Activated naive CD8-positive, alpha-beta T cell treated with anti-CD3 and anti-CD28 coated beads for 36 hours (primary cell): ENCODE results near the gene SAMSN1. TPM values are rescaled to one million over a fixed set of nuclear protein-coding genes. Genes with fewer than 3 reads are reported as not detected.

Experiments
- DNase-seq: peaks from one replicate; pipeline ENCODE4 v3.0.0; 2021
- H3K27ac Mint-ChIP-seq: one replicate; pipeline ENCODE4 v1.8.0; 2022; ENCODE audit warnings: mild to moderate bottlenecking, moderate library complexity, mixed read lengths
- H3K27me3 Mint-ChIP-seq: one replicate; pipeline ENCODE4 v1.8.0; 2022; ENCODE audit warnings: mild to moderate bottlenecking, mixed read lengths
- H3K36me3 Mint-ChIP-seq: one replicate; pipeline ENCODE4 v1.8.0; 2021; ENCODE audit warnings: mild to moderate bottlenecking, mixed read lengths
- H3K4me1 Mint-ChIP-seq: one replicate; pipeline ENCODE4 v1.8.0; 2021; ENCODE audit warnings: mixed read lengths
- H3K4me3 Mint-ChIP-seq: one replicate; pipeline ENCODE4 v1.8.0; 2022; ENCODE audit warnings: mild to moderate bottlenecking, moderate library complexity, mixed read lengths
- H3K9me3 Mint-ChIP-seq: one replicate; pipeline ENCODE4 v1.8.0; 2022; ENCODE audit warnings: mixed read lengths
- total RNA-seq, 2 experiments: library from RNA; stranded (reverse); gene quantifications; one replicate each; pipeline ENCODE4 v1.2.3, GENCODE V29; 2021

SAMSN1 gene
- total RNA-seq, 2 experiments from 2014 or later = 113 to 119 TPM

DNA sequence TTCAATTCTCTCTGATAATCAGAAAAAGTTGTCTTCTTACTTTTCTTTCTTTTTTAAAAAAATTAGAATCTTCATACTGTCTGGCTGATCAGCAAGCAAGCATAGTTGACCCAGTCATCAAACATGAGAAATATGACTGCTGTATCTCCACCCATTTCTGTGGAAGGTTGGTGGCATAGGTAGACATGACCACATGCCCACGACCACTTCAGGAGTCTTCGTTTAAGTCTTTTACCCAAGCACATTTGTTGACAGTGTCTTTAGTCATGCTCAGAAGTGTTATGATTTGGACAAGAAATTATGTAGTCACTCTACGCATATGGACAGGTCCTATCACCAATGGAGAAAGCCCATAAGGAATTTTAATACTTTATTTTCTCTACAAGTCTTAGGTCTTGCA, 88.4 kb downstream of the SAMSN1 start:
- no peak overlapping the region for H3K27ac Mint-ChIP-seq
- DNase-seq = no peak
- H3K9me3 Mint-ChIP-seq = peaks cover 11% of the 10 kb centered on the region
- H3K4me3 Mint-ChIP-seq = no peak overlapping the region
- peaks cover 18% of the 10 kb centered on the region for H3K36me3 Mint-ChIP-seq
- peaks cover 32% of the 10 kb centered on the region for H3K4me1 Mint-ChIP-seq
- H3K27me3 Mint-ChIP-seq = peaks cover 7% of the 10 kb centered on the region

DNA sequence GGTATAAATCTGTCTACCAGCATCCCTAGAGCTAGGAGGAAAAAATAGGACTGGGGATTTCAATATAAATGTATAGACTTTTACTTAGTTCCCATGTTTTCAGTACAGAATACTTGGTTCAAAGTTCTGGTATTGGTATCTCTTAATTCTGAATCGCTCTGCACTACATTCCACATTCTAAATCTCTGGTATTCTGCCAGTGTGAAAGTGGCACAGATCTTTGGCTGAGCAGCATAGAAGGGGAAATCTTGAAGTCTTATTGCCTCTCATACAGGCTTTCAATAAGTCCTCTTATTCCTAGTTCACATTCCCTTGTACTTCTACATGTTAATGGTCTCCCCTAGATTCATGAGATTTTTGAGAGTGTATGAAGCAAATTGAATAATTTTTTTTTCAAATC, 89.2 kb downstream of the SAMSN1 start:
- no peak overlapping the region for H3K27ac Mint-ChIP-seq
- H3K4me3 Mint-ChIP-seq = no peak overlapping the region
- peaks cover 40% of the 10 kb centered on the region for H3K4me1 Mint-ChIP-seq

DNA sequence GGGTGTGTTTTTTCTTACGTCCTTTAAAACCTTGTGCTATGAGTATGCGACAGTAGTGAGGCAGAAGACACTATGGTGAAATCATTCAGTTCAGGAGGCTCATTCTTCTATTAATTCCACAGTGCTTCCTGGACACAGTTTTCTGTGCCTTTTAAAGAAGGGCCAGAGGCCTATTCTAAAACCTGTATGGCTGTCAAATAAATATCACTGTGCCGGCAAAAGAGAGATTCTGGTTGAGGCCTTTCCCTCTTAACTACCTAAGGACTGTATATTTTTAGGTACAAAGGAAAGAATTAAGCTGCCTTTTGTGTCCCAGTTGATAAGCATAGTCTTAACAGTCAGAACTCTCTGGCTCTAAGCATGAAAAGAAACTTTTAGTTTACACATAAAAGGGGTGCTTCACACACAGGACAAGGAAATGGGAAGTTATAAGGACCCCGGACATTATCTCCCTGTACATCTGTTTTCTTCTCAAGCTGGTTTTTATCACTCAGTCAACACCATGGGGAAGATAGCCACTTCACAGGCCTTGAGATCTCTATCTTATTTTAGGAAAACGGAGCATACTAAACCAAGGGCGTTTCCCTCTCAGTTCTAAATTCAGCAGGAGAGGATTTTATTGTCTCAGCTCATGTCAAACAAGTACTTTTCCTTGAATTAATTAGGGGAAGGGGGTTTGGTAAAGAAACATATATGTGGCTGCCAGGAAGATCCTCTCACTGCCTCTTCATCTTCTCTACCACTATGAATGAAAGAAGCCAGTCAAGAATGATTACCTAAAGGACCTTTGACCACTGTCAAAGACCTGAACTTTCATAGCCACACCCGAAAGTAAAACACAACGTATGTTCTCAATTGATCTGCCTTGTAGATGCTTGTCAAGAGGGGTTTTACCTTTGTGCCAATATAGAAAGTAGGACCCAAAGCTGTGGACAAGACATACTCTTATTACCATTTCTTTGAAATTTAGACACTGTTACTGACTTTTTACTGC, 91.8 kb downstream of the SAMSN1 start:
- Mint-ChIP-seq H3K36me3 (peaks cover 24% of the 10 kb centered on the region), H3K27ac (peak overlapping the region; percentile 96), H3K4me1 (peaks cover 55% of the 10 kb centered on the region), H3K4me3 (peak overlapping the region; percentile 42), H3K9me3 (peaks cover 4% of the 10 kb centered on the region), H3K27me3 (peaks cover 7% of the 10 kb centered on the region)
- DNase-seq = no peak

More for the DNA sequence above, 89.2 kb downstream of the SAMSN1 start:
- peaks cover 11% of the 10 kb centered on the region for H3K9me3 Mint-ChIP-seq
- H3K27me3 Mint-ChIP-seq = peaks cover 7% of the 10 kb centered on the region
- peaks cover 18% of the 10 kb centered on the region for H3K36me3 Mint-ChIP-seq
- DNase-seq = no peak

DNA sequence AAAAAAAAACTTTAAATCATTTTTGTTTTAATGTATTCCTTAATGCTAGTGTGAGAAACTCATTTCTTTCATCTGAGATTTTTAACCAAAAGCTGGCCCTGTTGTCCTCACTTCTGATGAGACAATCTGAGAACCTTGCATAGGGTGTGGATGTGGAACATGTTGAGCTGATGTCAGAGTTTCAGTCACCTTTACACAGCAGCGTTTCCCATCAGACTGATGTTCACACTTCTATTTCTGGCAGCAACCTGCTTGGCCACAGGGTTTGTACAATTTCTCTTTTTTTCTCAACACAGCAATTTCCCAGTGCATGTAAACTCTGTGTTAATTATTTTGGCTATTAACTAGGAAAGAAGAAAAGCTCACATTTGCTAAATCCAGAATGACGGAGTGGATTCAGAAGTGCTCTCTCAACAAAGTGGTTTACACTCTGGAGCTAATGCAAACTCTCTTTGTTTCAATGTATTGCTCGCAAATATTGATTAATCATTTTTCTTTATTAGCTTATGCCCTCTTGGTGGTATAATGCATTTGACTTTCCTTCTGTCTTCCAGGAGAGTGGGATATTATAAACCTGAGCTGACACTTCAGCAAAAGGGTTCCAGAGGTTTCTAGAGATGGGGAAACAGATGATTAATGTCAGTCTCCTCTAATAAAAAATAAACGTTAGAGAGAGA, 92.6 kb downstream of the SAMSN1 start:
- peak; percentile 45 for DNase-seq
- H3K4me1 Mint-ChIP-seq = peaks cover 59% of the 10 kb centered on the region
- peak overlapping the region; percentile 96 for H3K27ac Mint-ChIP-seq
- H3K36me3 Mint-ChIP-seq = peaks cover 23% of the 10 kb centered on the region
- H3K27me3 Mint-ChIP-seq = peaks cover 7% of the 10 kb centered on the region
- H3K4me3 Mint-ChIP-seq = peak overlapping the region; percentile 48
- H3K9me3 Mint-ChIP-seq = peaks cover 4% of the 10 kb centered on the region

DNA sequence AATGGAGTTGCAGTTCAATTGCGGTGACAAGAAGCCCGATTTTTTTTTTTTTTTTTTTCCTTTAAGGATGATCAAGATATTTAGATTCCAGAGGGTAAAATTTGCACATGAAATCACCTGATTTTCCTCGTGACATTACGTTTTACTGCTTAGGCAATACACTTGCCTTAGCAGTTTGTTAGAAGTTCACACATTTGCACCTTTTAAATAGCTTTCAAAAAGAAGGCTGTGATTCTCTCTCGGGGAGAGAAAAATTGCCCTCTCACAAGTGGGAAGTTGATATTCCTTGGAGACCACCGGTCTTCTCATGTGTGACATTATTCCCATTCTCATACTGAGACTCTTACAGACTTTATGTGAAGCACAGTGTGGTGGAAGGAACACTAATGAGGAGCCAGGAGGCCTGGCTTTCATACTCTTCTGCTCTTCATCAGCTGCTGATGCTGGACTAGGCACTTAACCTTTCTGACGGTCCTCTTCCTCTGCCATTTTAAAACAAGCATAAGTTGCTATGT, 93.3 kb downstream of the SAMSN1 start:
- Mint-ChIP-seq H3K27ac (peak overlapping the region; percentile 96), H3K4me3 (peak overlapping the region; percentile 48), H3K4me1 (peaks cover 56% of the 10 kb centered on the region), H3K27me3 (peaks cover 7% of the 10 kb centered on the region), H3K36me3 (peaks cover 21% of the 10 kb centered on the region), H3K9me3 (peaks cover 2% of the 10 kb centered on the region)
- no peak for DNase-seq

DNA sequence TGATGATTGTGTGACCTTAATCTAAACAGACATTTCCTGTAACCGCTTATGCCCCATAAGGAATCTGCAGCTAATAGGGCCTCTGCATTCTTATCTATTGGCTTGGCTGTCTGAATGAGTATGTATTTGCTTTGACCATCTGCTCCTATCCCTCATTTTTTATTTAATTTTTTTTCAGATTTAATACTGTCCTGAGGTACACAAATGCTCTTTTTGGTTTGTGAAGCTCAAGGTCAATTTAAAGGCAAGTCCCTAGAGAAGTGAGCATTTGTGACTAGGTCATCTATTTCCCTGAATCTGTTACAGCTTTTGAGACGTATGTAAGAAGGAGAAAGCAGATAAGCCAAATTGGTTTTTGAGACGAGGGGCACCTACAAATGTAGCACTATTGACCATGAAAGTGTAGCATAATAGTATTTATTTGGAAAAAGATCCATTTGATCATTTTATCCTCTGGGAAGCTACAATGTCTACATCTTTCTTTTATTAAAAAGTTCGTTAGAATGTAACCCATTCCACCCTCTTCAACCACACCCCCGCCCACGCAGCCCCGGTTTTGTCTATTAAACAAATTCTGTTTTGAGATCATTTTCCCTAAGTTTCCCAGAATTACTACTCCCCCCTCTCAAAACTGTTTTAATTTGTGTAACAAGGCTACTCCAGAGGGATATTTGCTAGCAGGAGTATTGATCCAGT, 93.9 kb downstream of the SAMSN1 start:
- Mint-ChIP-seq H3K4me3 (no peak overlapping the region), H3K4me1 (peaks cover 55% of the 10 kb centered on the region), H3K9me3 (no peaks in the 10 kb centered on the region), H3K27me3 (peaks cover 7% of the 10 kb centered on the region), H3K27ac (peak overlapping the region; percentile 96), H3K36me3 (peaks cover 20% of the 10 kb centered on the region)
- DNase-seq = peak; percentile 4

DNA sequence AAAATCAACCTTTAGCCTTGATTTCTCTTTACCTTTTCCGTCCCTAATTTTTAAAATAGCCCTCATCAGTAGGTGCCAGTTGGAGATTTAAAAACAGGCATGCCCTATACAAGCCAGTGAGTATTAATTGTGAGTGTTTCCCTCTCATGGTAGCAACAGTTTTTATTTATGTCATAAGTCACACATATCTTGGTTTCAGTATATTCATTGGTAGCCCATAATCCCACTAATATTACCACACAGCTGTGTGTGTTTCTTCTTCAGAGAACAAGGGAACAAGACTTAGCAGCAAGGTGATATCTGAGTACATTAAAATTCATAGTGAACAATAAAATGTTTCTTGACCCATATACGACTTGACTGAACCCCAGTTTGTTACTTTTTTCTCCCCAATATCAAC, 94.6 kb downstream of the SAMSN1 start:
- no peak for DNase-seq
- Mint-ChIP-seq H3K9me3 (no peaks in the 10 kb centered on the region), H3K27me3 (peaks cover 1% of the 10 kb centered on the region), H3K27ac (peak overlapping the region; percentile 68), H3K4me3 (no peak overlapping the region), H3K4me1 (peaks cover 55% of the 10 kb centered on the region), H3K36me3 (peaks cover 19% of the 10 kb centered on the region)

DNA sequence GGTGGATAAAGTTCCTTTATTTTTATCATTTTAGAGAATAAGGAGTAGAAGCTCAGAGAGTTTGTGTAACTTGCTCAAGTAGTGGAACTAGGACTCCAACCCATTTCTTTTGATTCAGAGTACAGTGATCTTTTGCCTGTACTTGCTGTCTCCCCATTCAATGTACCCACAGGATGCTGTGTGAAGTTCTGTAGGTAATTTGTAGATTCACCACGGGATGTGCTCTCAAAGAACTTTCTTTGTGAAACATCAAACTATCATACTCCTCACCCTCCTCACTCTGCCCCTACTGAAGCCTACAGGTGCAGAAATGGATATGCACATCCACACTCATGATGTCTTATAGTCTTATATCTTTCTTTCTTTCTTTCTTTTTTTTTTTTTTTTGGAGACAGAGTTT, 97.3 kb downstream of the SAMSN1 start:
- Mint-ChIP-seq H3K27ac (no peak overlapping the region), H3K4me1 (peaks cover 39% of the 10 kb centered on the region), H3K9me3 (no peaks in the 10 kb centered on the region), H3K36me3 (peaks cover 7% of the 10 kb centered on the region), H3K4me3 (no peak overlapping the region), H3K27me3 (no peaks in the 10 kb centered on the region)
- DNase-seq = no peak

DNA sequence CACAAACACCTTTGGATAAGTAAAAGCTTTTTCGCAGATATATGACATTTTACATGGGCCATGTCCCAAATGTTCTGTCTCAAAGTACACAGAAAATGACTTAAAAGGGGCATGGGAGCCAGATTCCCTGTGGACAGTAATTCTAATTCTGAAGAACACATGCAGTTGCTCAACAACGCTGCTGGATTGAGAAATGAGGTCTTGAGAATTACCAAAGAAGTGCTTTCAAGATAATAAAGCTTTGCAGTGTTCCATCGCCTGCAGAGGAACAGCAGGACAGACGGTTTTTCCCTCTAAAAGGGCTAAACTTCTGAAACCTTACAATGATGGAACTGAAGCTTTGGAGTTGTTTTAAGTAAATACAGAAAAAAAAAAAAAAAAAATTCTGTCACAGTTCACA, 107.9 kb downstream of the SAMSN1 start:
- Mint-ChIP-seq H3K4me1 (no peaks in the 10 kb centered on the region), H3K36me3 (no peaks in the 10 kb centered on the region), H3K27me3 (no peaks in the 10 kb centered on the region), H3K4me3 (no peak overlapping the region), H3K9me3 (peaks cover 4% of the 10 kb centered on the region), H3K27ac (no peak overlapping the region)
- no peak for DNase-seq

DNA sequence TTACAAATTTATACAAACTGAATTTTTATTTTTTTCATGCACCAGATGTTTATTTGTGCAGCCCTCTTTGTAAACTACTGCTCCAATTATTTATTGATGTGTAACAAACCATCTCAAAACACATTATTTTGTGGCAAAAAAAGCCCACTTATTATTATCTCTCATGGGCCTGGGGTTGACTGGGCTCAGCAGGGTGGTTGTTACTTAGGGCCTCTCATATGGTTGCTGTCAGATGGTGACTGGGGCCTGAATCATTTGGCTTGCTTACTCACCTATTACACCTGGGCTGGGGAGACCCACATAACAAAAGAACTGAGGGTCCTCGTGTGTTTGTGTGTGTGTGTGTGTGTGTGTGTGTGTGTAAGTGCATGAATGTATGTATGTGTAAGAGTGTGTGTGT, 110.7 kb downstream of the SAMSN1 start:
- no peaks in the 10 kb centered on the region for H3K4me1 Mint-ChIP-seq
- H3K36me3 Mint-ChIP-seq = no peaks in the 10 kb centered on the region
- DNase-seq = no peak
- H3K9me3 Mint-ChIP-seq = peaks cover 4% of the 10 kb centered on the region
- no peak overlapping the region for H3K4me3 Mint-ChIP-seq
- H3K27ac Mint-ChIP-seq = no peak overlapping the region
- no peaks in the 10 kb centered on the region for H3K27me3 Mint-ChIP-seq

Other genes starting within 250 kb of the SAMSN1 start
- gene HSPA13, start 163.2 kb downstream of the SAMSN1 start, total RNA-seq = 10 to 100 TPM; 38.0 to 39.1 TPM